Left renal pelvis (tissue), 4 donors: Measurements from ENCODE around the gene PTGER2. TPM values are rescaled to one million over a fixed set of nuclear protein-coding genes. Genes with fewer than 3 reads are reported as not detected.

Source experiments
- DNase-seq, 4 donors: peaks; one replicate each; pipeline ENCODE4 v3.0.0-alpha.2; 2013; ENCODE audit warnings: low read depth in 4 of 4, low spot score in 3 of 4
- polyA plus RNA-seq, 4 donors: library from polyadenylated mRNA; unstranded; fragments of 120-200 nt; gene quantifications; one replicate each; pipeline ENCODE4 v1.2.1, GENCODE V29; 2013; ENCODE audit not compliant: insufficient read length in 4 of 4

PTGER2 gene
- polyA plus RNA-seq, 4 donors = 5.7 to 8.2 (median 7.0) TPM

- no peak for DNase-seq
Observed at GRCh38 chr14:52365071-52365470, 51.0 kb downstream of the PTGER2 start.

- DNase-seq = no peak
Observed at GRCh38 chr14:52366796-52367315, 52.7 kb downstream of the PTGER2 start.

GRCh38 chr14:52369305-52369801 lies 55.2 kb downstream of the PTGER2 start:
- DNase-seq = no peak

- no peak for DNase-seq
Observed at GRCh38 chr14:52370406-52370935, 56.4 kb downstream of the PTGER2 start.

GRCh38 chr14:52377940-52378339 lies 63.8 kb downstream of the PTGER2 start:
- DNase-seq = no peak

Other genes starting within 250 kb of the PTGER2 start
- gene NID2, start 245.3 kb upstream of the PTGER2 start, polyA plus RNA-seq = 100 to 1,000 TPM in 3 of 4 donors, 10 to 100 TPM in 1; 88.9 to 239 (median 139) TPM
- under 1 TPM; 0.46 to 0.65 (median 0.56) TPM for gene PTGDR, start 46.6 kb upstream of the PTGER2 start, polyA plus RNA-seq
- gene TXNDC16, start 238.2 kb downstream of the PTGER2 start, polyA plus RNA-seq = 10 to 100 TPM; 17.0 to 25.0 (median 21.4) TPM
- gene GPR137C, start 238.5 kb downstream of the PTGER2 start, polyA plus RNA-seq = 1 to 10 TPM; 6.4 to 9.0 (median 8.1) TPM